DND-41 (cell line): ENCODE measurements around the gene SPOPL.
"Not testable (repeated sequence)": the region's sequence is repeated elsewhere in the genome, so short reads cannot be mapped to it uniquely, and the experiment has no call there.

Source experiments
- EZH2 ChIP-seq: IDR thresholded peaks from 3 replicates; pipeline ENCODE4 v1.6.1; 2012; ENCODE audit warnings: borderline replicate concordance, low read depth, mild to moderate bottlenecking, moderate library complexity, low read length, inconsistent platforms; ENCODE audit not compliant: severe bottlenecking
- TF ChIP-seq, protein P1 (sequence below): IDR thresholded peaks from 2 replicates; pipeline ENCODE4 v1.5.1; 2012; ENCODE audit warnings: borderline replicate concordance, low read length, moderate library complexity, mild to moderate bottlenecking; ENCODE audit not compliant: poor library complexity, severe bottlenecking; ENCODE audit errors: extremely low read depth

DNA sequence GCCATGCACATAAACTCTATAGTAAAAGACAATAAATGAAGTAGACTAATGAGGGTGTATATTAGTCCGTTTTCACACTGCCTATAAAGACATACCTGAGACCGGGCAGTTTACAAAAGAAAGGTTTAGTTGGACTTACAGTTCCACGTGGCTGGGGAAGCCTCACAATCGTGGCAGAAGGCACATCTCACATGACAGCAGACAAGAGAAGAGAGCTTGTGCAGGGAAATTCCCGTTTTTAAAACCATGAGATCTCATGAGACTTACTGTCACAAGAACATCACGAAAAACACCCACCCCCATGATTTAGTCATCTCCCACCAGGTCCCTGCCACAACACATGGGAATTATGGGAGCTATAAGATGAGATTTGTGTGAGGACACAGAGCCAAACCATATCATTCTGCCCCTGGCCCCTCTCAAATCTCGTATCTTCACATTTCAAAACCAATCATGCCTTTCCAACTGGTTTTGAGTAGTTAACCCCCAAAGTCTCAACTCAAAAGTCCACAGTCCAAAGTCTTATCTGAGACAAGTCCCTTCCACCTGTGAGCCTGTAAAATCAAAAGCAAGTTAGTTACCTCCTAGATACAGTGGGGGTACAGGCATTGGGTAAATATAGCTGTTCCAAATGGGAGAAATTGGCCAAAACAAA lies 21.6 kb downstream of the SPOPL start:
- TF ChIP-seq, protein P1, sequence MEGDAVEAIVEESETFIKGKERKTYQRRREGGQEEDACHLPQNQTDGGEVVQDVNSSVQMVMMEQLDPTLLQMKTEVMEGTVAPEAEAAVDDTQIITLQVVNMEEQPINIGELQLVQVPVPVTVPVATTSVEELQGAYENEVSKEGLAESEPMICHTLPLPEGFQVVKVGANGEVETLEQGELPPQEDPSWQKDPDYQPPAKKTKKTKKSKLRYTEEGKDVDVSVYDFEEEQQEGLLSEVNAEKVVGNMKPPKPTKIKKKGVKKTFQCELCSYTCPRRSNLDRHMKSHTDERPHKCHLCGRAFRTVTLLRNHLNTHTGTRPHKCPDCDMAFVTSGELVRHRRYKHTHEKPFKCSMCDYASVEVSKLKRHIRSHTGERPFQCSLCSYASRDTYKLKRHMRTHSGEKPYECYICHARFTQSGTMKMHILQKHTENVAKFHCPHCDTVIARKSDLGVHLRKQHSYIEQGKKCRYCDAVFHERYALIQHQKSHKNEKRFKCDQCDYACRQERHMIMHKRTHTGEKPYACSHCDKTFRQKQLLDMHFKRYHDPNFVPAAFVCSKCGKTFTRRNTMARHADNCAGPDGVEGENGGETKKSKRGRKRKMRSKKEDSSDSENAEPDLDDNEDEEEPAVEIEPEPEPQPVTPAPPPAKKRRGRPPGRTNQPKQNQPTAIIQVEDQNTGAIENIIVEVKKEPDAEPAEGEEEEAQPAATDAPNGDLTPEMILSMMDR: not testable (repeated sequence)
- not testable (repeated sequence) for TF ChIP-seq EZH2
